Gastrocnemius medialis (tissue), 4 donors: ENCODE measurements around the gene PRDM5. TPM values are rescaled to one million over a fixed set of nuclear protein-coding genes. Genes with fewer than 3 reads are reported as not detected.

Experiments used
- ATAC-seq, 2 donors: fragments of 150-250 bp; one replicate each; pipeline ENCODE4 v1.9.1; 2016
- DNase-seq, 2 donors: peaks; one replicate each; pipeline ENCODE4 v3.0.0-alpha.2; 2019
- H3K27ac ChIP-seq, 4 donors: fragments of 200-600 bp; sonication (generic); 1 replicate in 1 of 4; 2 replicates in 3 of 4; pipeline ENCODE4 v1.5.1; 2016 to 2018; ENCODE audit warnings: mild to moderate bottlenecking in 2 of 4, moderate library complexity in 1 of 4
- H3K27me3 ChIP-seq, 3 donors: fragments of 200-600 bp; sonication (generic) in 2 of 3; 1 replicate in 1 of 3; 2 replicates in 2 of 3; pipeline versions ENCODE4 v1.5.1 to v1.6.0; 2016 to 2019; ENCODE audit warnings: mild to moderate bottlenecking in 1 of 3, moderate library complexity in 1 of 3
- H3K36me3 ChIP-seq, 2 donors: fragments of 200-600 bp; sonication (generic) in 1 of 2; one replicate each; pipeline ENCODE4 v1.5.1; 2017 to 2018
- H3K4me1 ChIP-seq, 2 donors: fragments of 200-600 bp; sonication (generic) in 1 of 2; one replicate each; pipeline ENCODE4 v1.5.1; 2016 to 2017; ENCODE audit warnings: mild to moderate bottlenecking in 2 of 2
- H3K4me3 ChIP-seq, 4 donors: fragments of 200-600 bp; sonication (generic) in 3 of 4; 1 replicate in 1 of 4; 2 replicates in 3 of 4; pipeline ENCODE4 v1.5.1; 2016 to 2019; ENCODE audit warnings: mild to moderate bottlenecking in 2 of 4
- H3K9me3 ChIP-seq, 3 donors: fragments of 200-600 bp; sonication (generic) in 2 of 3; 1 replicate in 1 of 3; 2 replicates in 2 of 3; pipeline ENCODE4 v1.5.1; 2016 to 2019
- POLR2A ChIP-seq, 2 donors: fragments of 450-650 bp; IDR thresholded peaks; one replicate each; pipeline ENCODE4 v1.6.1; 2017; ENCODE audit warnings: antibody characterized with exemption in 2 of 2, mild to moderate bottlenecking in 2 of 2, moderate library complexity in 2 of 2
- in situ Hi-C, 4 donors: fragments of 200-750 bp; cut with MboI; loops; one replicate each; pipeline versions ENCODE4 v1.15.0 to v1.8.0; 2017; ENCODE audit warnings: low sequenced_read_pairs in 4 of 4
- intact Hi-C: fragments of 100-400 bp; cut with DNase I; formaldehyde crosslinking; loops from one replicate; pipeline ENCODE4 v1.15.1; 2023; ENCODE audit warnings: low total_unique reads
- total RNA-seq, 4 donors: library from RNA; depleted of rRNA; stranded (reverse); fragments of >200 nt; gene quantifications; one replicate each; pipeline versions ENCODE4 v1.1.0 to v1.2.3, GENCODE V29; 2016
- TF ChIP-seq, protein P1 (sequence below), 5 experiments: fragments of 450-650 bp in 3 of 5; fragments of 200-600 bp in 2 of 5; sonication (generic) in 2 of 5; IDR thresholded peaks in 4 of 5; conservative IDR thresholded peaks in 1 of 5; 1 replicate in 4 of 5; 2 replicates in 1 of 5; pipeline ENCODE4 v1.5.1; 2016 to 2019; ENCODE audit warnings: antibody characterized with exemption in 5 of 5, mild to moderate bottlenecking in 3 of 5, moderate library complexity in 3 of 5

Gene PRDM5
- total RNA-seq, 4 donors from 2014 or later = 1.3 to 2.3 (median 1.6) TPM

DNA sequence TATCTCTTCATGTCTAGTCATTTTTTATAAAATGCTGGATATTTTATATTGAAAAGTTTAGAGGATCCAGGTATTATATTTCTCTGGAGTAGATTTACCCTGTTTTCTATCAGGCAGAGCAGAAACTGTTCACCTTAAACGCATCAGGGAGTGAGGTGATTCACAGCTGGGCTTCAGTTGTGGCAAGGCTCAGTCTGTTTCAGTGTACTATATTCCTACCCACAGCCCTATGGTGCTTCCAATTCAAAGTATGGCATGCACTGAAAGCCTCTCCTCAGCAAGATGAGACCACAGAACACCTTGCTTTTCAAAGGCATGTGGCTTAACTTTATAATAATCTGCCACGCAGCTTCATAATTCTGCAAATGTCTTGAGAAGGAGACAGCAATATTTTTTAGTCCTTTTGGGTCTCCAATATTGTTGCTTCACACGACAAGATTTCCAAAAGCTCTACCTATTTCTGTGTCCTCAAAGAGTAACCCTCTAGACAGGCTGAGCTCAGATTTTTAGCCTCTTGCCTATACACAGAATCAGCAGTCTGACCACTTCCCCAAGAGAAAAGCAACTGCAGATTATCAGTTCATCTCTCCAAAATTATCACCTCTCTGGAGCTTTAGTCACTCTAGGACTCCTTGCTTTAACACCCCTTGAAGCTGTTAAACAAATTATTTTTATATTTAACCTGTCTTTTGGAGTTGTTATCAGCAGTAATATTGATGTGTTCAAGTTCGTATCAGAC, 24.4 kb downstream of the PRDM5 start:
- Histone ChIP-seq H3K36me3 (no peaks in the 10 kb centered on the region), H3K4me1 (no peaks in the 10 kb centered on the region), H3K4me3 (no peak overlapping the region), H3K9me3 (no peaks in the 10 kb centered on the region), H3K27me3 (no peaks in the 10 kb centered on the region), H3K27ac (no peak overlapping the region)
- ATAC-seq = no peak
- TF ChIP-seq POLR2A (IDR thresholded peaks at IDR 0.05) = no peak
- TF ChIP-seq, protein P1, sequence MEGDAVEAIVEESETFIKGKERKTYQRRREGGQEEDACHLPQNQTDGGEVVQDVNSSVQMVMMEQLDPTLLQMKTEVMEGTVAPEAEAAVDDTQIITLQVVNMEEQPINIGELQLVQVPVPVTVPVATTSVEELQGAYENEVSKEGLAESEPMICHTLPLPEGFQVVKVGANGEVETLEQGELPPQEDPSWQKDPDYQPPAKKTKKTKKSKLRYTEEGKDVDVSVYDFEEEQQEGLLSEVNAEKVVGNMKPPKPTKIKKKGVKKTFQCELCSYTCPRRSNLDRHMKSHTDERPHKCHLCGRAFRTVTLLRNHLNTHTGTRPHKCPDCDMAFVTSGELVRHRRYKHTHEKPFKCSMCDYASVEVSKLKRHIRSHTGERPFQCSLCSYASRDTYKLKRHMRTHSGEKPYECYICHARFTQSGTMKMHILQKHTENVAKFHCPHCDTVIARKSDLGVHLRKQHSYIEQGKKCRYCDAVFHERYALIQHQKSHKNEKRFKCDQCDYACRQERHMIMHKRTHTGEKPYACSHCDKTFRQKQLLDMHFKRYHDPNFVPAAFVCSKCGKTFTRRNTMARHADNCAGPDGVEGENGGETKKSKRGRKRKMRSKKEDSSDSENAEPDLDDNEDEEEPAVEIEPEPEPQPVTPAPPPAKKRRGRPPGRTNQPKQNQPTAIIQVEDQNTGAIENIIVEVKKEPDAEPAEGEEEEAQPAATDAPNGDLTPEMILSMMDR (IDR thresholded peaks at IDR 0.05 in 4 of 5, conservative IDR thresholded peaks at IDR 0.05 in 1 of 5) = no peak
- intact Hi-C loops = no loop called here
- no peak for DNase-seq
- in situ Hi-C loops = no loop called here

DNA sequence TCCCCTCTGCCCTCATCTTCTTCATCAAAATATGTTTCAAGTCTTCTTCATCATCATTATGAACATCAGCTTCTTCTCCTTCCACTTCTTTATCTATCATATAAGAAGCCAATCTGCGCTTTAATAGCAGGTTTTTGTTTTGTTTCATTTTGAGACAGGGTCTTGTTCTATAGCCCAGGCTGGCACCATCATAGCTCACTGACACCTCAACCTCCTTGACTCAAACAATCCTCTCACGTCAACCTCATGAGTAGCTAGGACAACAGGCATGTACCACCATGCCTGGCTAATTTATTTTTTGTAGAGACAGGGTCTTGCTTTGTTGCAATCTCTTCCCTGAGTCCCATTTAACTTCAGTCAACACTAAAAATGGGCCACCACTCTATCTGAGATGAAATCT, 27.0 kb downstream of the PRDM5 start:
- in situ Hi-C loops = no loop called here
- no peak for ATAC-seq
- intact Hi-C loops = no loop called here
- Histone ChIP-seq H3K9me3 (no peaks in the 10 kb centered on the region), H3K27ac (no peak overlapping the region), H3K27me3 (no peaks in the 10 kb centered on the region), H3K4me3 (no peak overlapping the region), H3K36me3 (no peaks in the 10 kb centered on the region), H3K4me1 (no peaks in the 10 kb centered on the region)
- DNase-seq = no peak
- TF ChIP-seq POLR2A (IDR thresholded peaks at IDR 0.05) = no peak
- TF ChIP-seq, protein P1 (IDR thresholded peaks at IDR 0.05 in 4 of 5, conservative IDR thresholded peaks at IDR 0.05 in 1 of 5) = no peak

DNA sequence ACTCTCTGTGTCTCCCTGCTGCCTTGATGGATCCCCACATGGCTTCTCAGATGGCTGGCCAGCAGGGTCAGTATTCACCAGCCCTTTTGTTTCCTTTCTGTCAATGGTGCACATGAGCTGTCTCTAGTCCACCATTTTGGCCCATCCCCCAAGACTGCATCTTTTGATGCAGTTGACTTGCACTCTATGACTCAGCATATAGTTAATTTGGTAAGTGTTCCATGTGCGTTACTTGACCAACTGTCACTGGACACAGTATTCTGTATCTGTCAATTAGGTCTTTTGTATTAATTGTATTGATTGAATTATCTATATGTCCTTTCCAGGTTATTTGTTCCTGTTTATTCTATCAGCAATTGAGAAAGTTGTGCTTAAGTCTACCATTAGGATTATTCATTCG, 29.2 kb downstream of the PRDM5 start:
- intact Hi-C loops (no loop called here), in situ Hi-C loops (no loop called here)
- Histone ChIP-seq H3K4me1 (no peaks in the 10 kb centered on the region), H3K9me3 (no peaks in the 10 kb centered on the region), H3K27me3 (no peaks in the 10 kb centered on the region), H3K27ac (no peak overlapping the region), H3K36me3 (no peaks in the 10 kb centered on the region), H3K4me3 (no peak overlapping the region)
- TF ChIP-seq, protein P1 (IDR thresholded peaks at IDR 0.05 in 4 of 5, conservative IDR thresholded peaks at IDR 0.05 in 1 of 5) = no peak
- no peak for TF ChIP-seq POLR2A (IDR thresholded peaks at IDR 0.05)
- DNase-seq (no peak), ATAC-seq (no peak)

DNA sequence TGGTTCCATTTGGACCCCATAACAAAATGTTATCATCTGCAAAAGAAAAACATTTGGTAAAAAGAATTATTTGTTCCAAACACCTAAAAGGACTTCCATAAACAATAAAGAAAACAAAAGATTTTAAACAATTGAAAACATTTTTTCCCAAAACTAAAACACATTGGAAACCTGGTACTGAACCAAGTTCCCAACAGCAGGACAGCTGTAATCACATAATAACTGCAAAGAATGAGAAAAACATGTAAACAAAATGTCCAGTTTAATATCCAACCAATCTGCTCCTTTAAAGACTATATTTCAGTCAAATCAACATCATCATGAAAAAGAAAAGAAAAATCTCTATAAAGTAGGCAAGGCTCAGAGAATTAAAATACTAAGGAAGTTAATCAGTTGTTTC, 36.3 kb downstream of the PRDM5 start:
- H3K4me3 ChIP-seq = no peak overlapping the region
- DNase-seq = no peak
- no peaks in the 10 kb centered on the region for H3K27me3 ChIP-seq
- in situ Hi-C loops = no loop called here
- intact Hi-C loops = no loop called here
- no peak overlapping the region for H3K27ac ChIP-seq
- no peak for TF ChIP-seq POLR2A (IDR thresholded peaks at IDR 0.05)
- TF ChIP-seq, protein P1 (IDR thresholded peaks at IDR 0.05 in 4 of 5, conservative IDR thresholded peaks at IDR 0.05 in 1 of 5) = no peak
- H3K4me1 ChIP-seq = no peaks in the 10 kb centered on the region
- no peaks in the 10 kb centered on the region for H3K36me3 ChIP-seq
- no peaks in the 10 kb centered on the region for H3K9me3 ChIP-seq
- no peak for ATAC-seq

DNA sequence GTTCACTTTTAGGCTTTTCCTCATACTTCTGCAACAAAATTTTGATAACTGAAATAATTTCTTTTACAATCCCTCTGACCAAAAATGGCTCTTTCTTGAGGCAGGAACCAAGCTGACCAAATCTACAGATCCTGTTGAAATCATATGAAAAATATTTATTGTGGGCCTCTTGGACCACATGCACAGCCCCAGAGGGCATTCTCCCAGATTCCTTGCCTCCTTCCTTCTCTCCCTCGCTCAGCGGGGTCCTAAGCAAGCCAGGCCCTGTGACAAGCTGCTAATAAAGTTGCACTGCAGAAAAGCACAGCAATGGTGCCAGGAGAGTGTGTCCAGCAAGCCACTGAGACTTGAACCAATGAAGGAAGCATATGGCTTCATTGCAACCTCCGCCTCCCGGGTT, 40.7 kb downstream of the PRDM5 start:
- Histone ChIP-seq H3K27ac (no peak overlapping the region), H3K36me3 (no peaks in the 10 kb centered on the region), H3K4me3 (no peak overlapping the region), H3K4me1 (no peaks in the 10 kb centered on the region), H3K27me3 (no peaks in the 10 kb centered on the region), H3K9me3 (no peaks in the 10 kb centered on the region)
- intact Hi-C loops = no loop called here
- ATAC-seq (no peak), DNase-seq (no peak)
- no peak for TF ChIP-seq POLR2A (IDR thresholded peaks at IDR 0.05)
- TF ChIP-seq, protein P1 (IDR thresholded peaks at IDR 0.05 in 4 of 5, conservative IDR thresholded peaks at IDR 0.05 in 1 of 5) = no peak
- in situ Hi-C loops = no loop called here
